ENCODE results near the gene SYNDIG1.

SYNDIG1 gene

GRCh38 chr20:24522452-24523330 is 53.3 kb downstream of the SYNDIG1 start:
- DNase-seq (ENCODE audit: low read depth, low spot score): no peak

- DNase-seq (ENCODE audit: low read depth, low spot score): no peak
Observed at GRCh38 chr20:24523661-24524060, 54.2 kb downstream of the SYNDIG1 start.

GRCh38 chr20:24528583-24529368 is 59.3 kb downstream of the SYNDIG1 start:
- DNase-seq (ENCODE audit: low read depth, low spot score): no peak

DNA sequence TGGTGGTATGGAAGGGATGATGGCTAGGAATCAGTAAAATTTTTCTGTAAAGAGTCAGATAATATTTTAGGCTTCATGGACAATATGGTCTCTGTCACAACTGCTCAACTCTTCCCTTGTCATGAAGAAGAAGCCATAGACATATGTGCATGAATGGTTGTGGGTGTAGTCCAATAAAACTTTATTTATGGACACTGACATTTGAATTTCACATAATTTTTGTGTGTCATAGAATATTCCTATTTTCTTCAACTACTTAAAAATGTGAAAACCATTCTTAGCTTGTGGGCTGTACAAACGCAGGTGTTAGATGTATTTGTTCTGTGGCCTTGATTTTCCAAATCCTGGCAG is 59.9 kb downstream of the SYNDIG1 start:
- no peak for DNase-seq (ENCODE audit: low read depth, low spot score)

- no peak for DNase-seq (ENCODE audit: low read depth, low spot score)
Observed at GRCh38 chr20:24530131-24530680, 60.8 kb downstream of the SYNDIG1 start.

DNA sequence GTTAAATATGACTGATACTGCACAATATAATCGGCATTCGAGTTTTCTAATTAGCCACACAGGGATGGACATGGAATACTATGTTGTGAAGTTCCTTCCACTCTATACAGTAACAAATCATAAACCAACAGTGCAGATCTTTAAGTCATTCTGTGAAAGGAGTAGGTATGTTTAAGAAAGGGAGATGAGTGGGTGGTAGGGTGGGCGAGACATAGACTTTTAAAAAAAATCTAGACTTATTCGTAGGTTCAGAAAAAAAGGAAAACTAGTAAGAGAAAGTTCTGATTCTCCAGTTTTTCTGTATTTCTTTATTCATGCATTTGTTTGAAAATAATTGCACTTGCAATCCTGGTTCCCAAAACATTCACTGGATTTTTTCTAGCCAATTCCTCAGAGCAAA is 61.8 kb downstream of the SYNDIG1 start:
- no peak for DNase-seq (ENCODE audit: low read depth, low spot score)

- DNase-seq (ENCODE audit: low read depth, low spot score): no peak
Observed at GRCh38 chr20:24531631-24532419, 62.4 kb downstream of the SYNDIG1 start.

DNA sequence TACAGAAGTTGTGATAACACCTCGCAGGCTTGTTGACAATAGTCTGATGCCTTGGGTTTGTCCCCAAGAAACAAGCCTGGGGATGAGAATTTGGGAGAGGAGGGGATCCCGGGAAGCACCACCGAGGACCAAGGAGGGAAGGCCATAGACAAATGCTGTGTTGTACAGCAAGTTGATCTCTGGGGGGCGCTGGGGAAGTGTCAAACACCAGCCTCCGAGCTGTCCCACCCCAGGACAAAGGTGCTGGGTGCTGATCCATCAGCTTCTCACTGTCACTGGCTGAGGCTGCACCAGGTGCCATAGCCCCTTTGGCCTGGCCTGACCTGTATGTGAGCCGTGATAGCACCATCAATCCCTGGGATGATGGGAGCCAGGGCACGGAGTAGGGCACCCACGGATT is 64.0 kb downstream of the SYNDIG1 start:
- DNase-seq (ENCODE audit: low read depth, low spot score): no peak

DNA sequence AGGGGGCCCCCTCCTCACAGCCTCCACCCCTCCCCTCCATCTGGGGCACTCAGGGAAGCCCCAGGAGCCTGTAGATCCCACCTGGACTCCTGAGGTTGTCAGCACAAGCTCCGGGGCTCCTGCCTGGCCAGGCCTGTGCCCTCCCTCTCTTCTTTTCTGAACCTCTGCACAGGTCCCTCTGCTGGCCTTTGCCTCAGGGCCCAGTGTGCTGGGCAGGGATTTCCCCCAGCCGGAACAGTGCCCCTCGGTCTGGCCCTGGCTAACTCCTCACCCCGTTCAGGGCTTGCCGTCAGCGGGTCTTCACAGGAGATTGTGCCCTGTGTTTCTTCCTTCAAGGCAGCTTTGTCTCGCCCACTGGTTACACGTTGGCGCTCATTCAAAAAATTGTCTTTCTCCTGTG is 64.9 kb downstream of the SYNDIG1 start:
- DNase-seq (ENCODE audit: low read depth, low spot score): no peak

GRCh38 chr20:24535941-24536730 is 66.7 kb downstream of the SYNDIG1 start:
- DNase-seq (ENCODE audit: low read depth, low spot score): no peak

GRCh38 chr20:24537210-24537609 is 67.8 kb downstream of the SYNDIG1 start:
- DNase-seq (ENCODE audit: low read depth, low spot score): no peak

GRCh38 chr20:24542721-24543120 is 73.3 kb downstream of the SYNDIG1 start:
- no peak for DNase-seq (ENCODE audit: low read depth, low spot score)

GRCh38 chr20:24543168-24543567 is 73.7 kb downstream of the SYNDIG1 start:
- no peak for DNase-seq (ENCODE audit: low read depth, low spot score)

- DNase-seq (ENCODE audit: low read depth, low spot score): no peak
Observed at GRCh38 chr20:24543741-24544140, 74.3 kb downstream of the SYNDIG1 start.

GRCh38 chr20:24544371-24544770 is 74.9 kb downstream of the SYNDIG1 start:
- DNase-seq (ENCODE audit: low read depth, low spot score): no peak

GRCh38 chr20:24545168-24545567 is 75.7 kb downstream of the SYNDIG1 start:
- DNase-seq (ENCODE audit: low read depth, low spot score): no peak

- DNase-seq (ENCODE audit: low read depth, low spot score): no peak
Observed at GRCh38 chr20:24546232-24546892, 76.9 kb downstream of the SYNDIG1 start.

DNA sequence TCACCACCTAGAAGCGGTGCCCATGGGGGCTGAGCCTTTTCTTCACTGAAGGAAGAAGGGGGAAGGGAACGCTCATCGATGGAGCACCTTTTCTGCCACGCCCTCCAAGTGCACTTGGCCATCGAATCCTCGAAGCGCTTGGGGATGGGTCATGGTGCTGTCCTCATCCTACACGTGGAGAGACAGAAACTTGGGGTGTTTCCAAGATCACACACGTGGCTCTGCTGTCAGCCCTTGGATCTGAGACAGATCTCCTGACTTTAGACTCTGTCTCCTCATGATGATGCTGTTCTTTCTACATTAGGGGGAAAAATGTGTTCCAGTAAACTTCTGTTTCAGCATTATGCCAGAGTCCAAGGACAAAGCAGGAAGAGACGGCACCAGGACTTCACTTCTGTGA is 78.5 kb downstream of the SYNDIG1 start:
- no peak for DNase-seq (ENCODE audit: low read depth, low spot score)

DNA sequence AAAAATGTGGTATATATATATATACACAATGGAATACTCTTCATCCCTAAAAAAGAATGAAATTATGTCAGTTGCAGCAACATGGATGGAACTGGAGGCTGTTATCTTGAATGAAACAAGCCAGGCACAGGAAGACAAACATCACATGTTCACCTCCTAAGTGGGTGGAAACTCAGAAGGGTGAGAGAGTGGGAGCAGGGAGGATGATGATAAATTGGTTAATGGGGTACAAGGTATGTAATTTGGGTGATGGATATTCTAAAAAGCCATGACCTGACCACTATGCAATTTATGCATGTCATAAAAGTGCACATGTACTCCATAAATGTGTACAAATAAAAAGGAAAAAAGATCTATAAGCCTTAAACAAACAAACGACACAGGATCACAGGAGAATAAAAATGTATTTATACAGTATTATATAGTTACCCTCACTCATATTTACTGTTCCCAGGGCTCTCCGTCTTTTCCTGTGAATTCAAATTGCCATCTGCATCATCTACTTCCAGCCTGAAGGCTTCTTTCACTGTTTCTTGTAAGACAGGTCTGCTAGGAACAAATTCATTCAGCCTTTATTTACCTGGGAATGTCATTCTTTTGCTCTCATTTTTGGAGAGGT is 89.8 kb downstream of the SYNDIG1 start:
- DNase-seq (ENCODE audit: low read depth, low spot score): no peak
